Middle frontal gyrus (tissue), 1 donor: ENCODE data around the gene NUP205.
A peak's percentile ranks its signal among the peaks of the same experiment; 100 is the strongest.

Experiments
- DNase-seq: peaks from one replicate; pipeline ENCODE4 v3.0.0-alpha.2; 2015; ENCODE audit warnings: low spot score; ENCODE audit errors: extremely low spot score

The NUP205 gene

DNA sequence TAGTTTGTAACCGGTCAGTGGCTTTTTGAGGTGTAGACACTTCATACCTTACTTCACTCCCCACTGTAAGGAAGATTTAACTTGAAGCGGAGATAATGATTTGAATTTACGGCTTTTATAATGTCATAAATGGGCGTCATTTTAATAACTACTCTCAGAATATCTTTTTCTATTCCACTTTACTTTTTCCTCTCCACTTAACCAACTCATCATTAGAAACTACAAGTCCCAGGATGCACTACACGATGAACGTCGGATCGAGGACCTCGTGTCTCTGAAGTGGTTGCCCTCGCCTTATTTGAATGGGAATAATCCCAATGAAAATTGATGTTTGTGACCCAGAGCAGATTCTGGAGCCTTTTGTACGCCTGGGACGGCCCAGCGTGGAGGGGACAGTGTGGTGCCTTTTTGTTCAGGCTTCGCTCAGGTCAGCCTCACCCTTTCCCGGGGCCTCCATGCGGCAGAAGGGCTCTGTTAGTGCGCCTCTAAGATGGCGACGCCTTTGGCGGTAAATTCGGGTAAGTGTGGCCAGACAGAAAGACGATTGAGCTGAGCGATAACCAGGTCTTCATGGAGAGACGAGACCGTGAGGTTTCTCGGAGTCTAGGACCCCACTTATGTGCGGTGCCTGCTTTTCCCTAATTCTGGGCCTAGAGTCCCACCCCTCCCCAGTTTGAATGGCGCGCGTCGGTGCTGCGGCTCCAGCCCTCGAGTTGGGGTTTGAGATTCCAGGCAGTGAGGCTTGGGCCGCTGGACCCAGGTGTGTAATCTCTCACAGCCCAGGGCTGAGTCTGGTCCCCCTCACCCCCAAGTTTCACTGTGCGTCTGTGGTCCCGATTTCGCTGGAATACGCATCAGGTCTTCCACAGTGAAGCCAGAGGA, at the start of gene NUP205:
Gene NUP205, plus strand, starts transcription at position 463 of the 882 bp plus-strand sequence. Its CDS starts 28 bp downstream, at position 491.
- DNase-seq = peak; percentile 66

- DNase-seq = no peak
These were observed 48.7 kb upstream of the NUP205 start for GRCh38 chr7:135508883-135509588.

DNA sequence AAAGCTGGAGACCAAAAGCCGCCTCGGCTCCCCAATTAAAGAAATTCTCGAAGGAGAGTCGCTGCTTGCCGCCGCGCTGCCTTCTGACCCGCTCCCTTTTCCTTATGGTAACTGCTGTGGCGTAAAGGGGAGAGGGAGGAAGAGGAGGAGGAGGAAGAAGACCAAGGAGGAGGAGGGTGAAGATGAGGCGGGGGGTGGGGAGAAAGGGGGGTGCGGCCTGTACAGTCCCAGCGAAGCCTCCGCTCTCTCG, 48.2 kb upstream of the NUP205 start:
- no peak for DNase-seq

DNA sequence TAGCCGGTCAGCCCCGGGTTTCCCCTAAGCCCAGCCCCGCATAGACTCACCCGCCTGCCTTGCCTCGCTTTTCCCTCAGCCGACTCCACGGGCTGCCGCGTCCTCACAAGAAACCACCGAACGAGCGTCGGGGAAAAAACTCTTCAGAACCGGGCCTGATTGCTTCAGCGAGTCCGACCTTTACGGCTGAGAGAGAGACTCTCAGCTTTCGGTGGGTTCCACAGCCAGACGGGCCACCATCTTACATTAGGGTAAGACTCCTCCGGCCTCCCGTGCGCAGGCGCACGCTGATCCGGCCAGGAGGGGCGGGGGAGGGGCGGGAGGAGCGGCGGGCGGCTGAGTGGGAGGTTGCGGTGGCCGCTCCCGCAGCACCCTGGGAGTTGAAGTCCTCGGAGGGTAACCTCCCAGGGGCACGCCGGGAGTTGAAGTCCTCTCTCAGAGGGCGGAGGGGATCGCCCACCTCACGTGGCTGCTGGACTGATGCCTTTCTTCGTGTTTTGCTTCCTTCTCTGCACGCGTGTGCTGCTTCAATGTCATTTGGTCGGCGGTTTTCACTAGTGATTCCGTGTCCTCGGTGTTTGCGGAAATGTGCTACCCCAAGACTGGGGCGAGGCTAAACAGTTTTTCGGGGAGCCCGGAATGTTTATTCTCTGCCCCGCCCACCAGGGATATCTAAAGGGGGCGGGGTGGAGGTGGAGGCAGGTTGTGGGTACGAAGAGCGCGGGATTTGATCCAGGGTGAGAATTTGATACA, 47.7 kb upstream of the NUP205 start, which contains the start of gene CNOT4:
Gene CNOT4, minus strand, starts transcription at position 264 of the 753 bp plus-strand sequence. CDS start 71,771 bp downstream, outside the sequence.
- peak; percentile 93 for DNase-seq

DNA sequence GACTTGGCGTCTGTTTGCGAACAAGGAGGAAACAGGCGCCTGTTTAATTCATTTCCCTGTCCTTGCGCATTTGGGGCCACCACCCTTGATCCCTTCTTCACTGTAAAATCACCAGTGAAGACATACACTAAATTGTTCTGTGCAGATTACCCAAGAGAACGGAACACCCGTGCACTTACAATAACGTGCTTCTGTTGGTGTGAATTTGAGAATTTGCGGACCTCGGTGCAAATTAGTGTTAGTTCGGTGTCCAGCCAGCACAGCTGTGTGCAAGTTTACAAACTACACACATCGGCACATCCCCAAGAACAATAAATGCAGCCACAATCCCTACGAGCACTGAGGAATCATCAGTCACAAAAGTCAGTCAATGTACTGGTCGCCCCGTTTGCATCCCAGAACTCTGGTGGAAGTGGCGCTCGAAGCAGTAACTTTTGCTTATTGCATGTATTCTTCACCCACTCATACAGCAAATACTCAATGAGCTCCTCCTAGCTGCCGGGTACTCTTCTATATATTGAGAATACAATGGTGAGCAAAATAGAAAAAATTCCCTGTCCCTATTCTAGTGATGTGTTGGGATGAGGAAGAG, 47.0 kb upstream of the NUP205 start:
- no peak for DNase-seq

DNA sequence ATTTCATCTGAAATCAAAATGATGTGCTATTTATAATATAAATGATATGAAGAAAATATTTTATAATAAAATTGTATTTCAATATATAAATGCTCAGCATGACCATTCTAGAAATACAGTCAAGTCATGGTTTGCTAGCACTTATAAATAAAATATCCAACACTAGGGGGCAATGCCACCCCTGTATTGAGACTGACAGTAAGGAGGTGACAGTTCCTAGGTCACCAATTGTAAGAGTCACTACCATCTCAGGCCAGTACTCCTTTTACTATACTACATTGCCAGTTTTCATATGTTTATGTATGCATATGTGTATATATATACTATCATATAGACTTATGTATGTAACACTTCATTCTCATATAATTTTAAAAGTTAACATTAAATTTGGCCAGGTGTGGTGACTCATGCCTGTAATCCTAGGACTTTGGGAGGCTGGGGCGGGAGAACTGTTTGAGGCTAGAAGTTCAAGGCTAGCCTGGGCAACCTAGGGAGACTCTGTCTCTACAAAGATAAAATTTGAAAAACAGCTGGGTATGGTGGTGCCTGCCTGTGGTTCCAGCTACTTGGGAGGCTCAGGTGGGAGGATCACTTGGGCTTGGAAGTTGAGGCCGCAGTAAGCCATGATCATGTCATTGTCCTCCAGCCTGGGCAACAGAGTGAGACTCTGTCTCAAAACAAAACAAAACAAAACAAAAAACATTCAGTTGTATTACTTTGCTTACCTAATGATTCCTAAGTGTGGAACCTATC, 45.4 kb upstream of the NUP205 start:
- no peak for DNase-seq

- no peak for DNase-seq
These were observed 42.9 kb upstream of the NUP205 start for GRCh38 chr7:135514856-135515255.

GRCh38 chr7:135517060-135517459, 40.7 kb upstream of the NUP205 start:
- no peak for DNase-seq

DNA sequence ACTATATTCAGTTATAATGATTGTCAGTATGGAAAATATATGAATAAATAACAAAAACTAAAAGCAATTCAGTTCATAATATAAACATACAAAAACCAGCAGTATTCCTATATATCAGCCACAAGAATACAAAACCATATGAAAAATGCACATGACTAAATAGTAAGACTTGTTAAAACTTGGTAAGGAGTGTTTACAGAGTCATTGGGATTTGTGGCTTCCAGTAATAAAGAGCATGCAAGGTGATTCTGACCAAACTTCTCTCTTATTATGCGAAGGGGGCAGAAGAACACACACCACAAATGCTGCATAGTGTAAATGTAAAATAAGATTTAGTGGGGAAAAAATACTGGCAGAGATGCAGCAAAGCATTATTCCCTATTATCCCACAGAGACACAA, 39.0 kb upstream of the NUP205 start:
- no peak for DNase-seq

- no peak for DNase-seq
These were observed 38.5 kb upstream of the NUP205 start for GRCh38 chr7:135519233-135519688.

GRCh38 chr7:135519871-135520270, 37.8 kb upstream of the NUP205 start:
- no peak for DNase-seq

- no peak for DNase-seq
These were observed 35.2 kb upstream of the NUP205 start for GRCh38 chr7:135522509-135522908.

GRCh38 chr7:135523146-135523545, 34.6 kb upstream of the NUP205 start:
- DNase-seq = no peak

GRCh38 chr7:135525426-135525825, 32.3 kb upstream of the NUP205 start:
- DNase-seq = no peak

- DNase-seq = no peak
These were observed 30.7 kb upstream of the NUP205 start for GRCh38 chr7:135527025-135527424.

DNA sequence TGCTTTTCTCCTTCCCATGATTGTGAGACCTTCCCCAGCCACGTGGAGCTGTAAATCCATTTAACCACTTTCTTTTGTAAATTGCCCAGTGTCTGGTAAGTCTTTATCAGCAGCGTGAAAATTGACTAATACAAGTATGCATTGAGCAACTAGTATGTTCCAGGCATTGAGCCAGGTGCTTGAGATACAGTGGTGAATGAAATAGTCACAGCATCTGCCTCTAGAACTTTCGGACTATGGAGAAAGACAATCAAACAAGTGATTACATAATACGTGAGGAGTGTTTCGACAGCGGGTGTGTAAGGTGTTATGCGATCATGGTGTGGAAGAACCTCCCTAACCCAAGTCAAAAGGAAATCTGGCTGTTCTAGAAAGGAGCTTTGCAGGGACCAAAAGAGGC, 21.6 kb upstream of the NUP205 start:
- no peak for DNase-seq

- no peak for DNase-seq
These were observed 20.3 kb upstream of the NUP205 start for GRCh38 chr7:135537453-135537852.

DNA sequence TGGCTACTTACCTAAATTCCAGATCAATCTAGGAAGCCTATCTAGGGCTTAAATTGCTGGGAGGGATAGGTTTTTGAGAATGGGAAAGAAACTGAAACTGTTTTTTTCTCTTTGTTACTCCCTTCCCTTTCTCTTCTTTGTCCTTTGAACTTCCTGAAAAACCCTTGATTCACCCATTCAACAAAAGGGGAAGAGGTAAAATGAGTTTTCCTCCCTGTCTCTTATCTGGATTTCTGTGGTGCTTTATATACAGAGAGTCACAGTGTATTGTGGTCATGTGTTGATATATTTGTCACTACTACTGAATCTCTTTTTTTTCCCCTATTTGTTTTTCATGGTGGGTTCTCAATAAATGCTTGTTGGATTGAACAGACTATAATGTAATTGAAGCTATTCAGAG, 19.8 kb upstream of the NUP205 start:
- DNase-seq = no peak

GRCh38 chr7:135538376-135538775, 19.3 kb upstream of the NUP205 start:
- no peak for DNase-seq

- DNase-seq = no peak
These were observed 18.1 kb upstream of the NUP205 start for GRCh38 chr7:135539629-135540028.

DNA sequence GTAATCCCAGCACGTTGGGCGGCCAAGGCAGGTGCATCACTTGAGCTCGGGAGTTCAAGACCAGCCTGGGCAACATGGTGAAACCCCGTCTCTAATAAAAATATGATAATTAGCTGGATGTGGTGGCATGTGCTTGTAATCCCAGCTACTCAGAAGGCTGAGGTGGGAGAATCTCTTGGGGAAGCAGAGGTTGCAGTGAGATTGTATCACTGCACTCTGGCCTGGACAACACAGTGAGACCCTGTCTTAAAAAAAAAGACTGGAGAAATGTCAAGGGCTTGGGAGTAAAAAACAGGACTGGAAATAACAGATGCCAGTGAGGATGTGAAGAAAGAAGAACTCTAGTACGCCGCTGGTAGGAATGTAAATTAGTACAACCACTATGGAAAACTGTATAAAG, 16.7 kb upstream of the NUP205 start:
- DNase-seq = no peak
